NB4 (cell line): ENCODE measurements around the gene BTBD16.

ENCODE experiments used
- DNase-seq: peaks from one replicate; pipeline ENCODE4 v3.0.0; 2010; ENCODE audit warnings: low read depth
- H3K4me3 ChIP-seq: one replicate; pipeline ENCODE4 v1.5.1; 2011; ENCODE audit warnings: mild to moderate bottlenecking, low read depth, low read length, moderate library complexity
- MAX ChIP-seq: IDR thresholded peaks from 2 replicates; pipeline ENCODE4 v1.6.1; 2011; ENCODE audit warnings: low read depth, low read length
- MYC ChIP-seq: IDR thresholded peaks from 2 replicates; pipeline ENCODE4 v1.6.1; 2011; ENCODE audit warnings: low read depth, low read length
- POLR2A ChIP-seq: IDR thresholded peaks from 2 replicates; pipeline ENCODE4 v1.6.1; 2011; ENCODE audit warnings: mild to moderate bottlenecking; ENCODE audit not compliant: insufficient read length; ENCODE audit errors: extremely low read depth
- TF ChIP-seq, protein P1 (sequence below): IDR thresholded peaks from one replicate; pipeline ENCODE4 v1.5.1; 2012; ENCODE audit warnings: low read depth, low read length

Gene BTBD16

GRCh38 chr10:122346326-122346950 is 75.3 kb downstream of the BTBD16 start:
- no peak overlapping the region for H3K4me3 ChIP-seq
- TF ChIP-seq MAX (no peak), MYC (no peak), POLR2A (no peak)
- TF ChIP-seq, protein P1, sequence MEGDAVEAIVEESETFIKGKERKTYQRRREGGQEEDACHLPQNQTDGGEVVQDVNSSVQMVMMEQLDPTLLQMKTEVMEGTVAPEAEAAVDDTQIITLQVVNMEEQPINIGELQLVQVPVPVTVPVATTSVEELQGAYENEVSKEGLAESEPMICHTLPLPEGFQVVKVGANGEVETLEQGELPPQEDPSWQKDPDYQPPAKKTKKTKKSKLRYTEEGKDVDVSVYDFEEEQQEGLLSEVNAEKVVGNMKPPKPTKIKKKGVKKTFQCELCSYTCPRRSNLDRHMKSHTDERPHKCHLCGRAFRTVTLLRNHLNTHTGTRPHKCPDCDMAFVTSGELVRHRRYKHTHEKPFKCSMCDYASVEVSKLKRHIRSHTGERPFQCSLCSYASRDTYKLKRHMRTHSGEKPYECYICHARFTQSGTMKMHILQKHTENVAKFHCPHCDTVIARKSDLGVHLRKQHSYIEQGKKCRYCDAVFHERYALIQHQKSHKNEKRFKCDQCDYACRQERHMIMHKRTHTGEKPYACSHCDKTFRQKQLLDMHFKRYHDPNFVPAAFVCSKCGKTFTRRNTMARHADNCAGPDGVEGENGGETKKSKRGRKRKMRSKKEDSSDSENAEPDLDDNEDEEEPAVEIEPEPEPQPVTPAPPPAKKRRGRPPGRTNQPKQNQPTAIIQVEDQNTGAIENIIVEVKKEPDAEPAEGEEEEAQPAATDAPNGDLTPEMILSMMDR, result no peak
- no peak for DNase-seq

GRCh38 chr10:122347170-122347841 is 76.2 kb downstream of the BTBD16 start:
- DNase-seq, result no peak
- no peak for TF ChIP-seq MYC
- TF ChIP-seq POLR2A, result no peak
- TF ChIP-seq, protein P1, result no peak
- no peak for TF ChIP-seq MAX
- H3K4me3 ChIP-seq, result no peak overlapping the region

DNA sequence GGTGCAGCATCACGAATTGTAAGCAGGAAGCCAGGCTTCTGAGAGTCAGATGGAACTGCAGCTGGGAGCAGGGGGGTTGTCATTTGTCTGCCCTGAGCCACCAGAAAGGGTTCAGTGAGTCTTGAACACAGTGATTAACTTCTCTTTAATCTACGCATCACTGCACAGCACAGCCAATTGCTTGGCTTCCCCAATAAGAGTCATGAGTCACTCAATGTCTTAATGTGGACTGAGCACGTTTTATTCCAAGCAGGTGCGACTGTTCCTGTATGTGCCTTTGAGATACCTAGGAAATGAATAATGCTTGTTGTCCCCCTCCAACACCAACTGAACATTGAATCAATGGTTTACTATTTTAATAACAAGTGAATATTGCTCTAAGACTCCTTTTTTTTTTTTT is 77.4 kb downstream of the BTBD16 start:
- TF ChIP-seq POLR2A (no peak), MYC (no peak)
- no peak overlapping the region for H3K4me3 ChIP-seq
- DNase-seq, result no peak

DNA sequence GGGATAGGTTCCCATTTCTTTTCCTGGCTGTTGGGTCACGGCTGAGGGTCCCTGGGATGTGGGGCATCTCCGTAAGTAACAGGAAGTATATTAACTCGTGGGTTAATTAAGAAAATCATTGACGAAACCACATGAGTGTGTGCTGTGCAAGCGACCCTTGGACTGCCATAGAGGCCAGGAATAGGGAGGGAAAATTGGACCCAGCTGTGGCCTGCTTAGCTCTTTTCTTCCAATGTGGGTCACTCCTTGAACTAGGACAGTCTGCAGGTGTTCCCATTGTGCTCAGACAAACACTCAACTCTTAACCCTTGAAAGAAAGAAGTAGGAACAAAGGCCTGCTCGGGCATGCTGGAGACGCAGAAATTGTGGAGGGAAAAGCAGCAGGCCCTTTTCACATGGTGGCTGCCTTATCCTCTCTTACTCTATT is 77.9 kb downstream of the BTBD16 start:
- H3K4me3 ChIP-seq, result no peak overlapping the region
- no peak for DNase-seq
- TF ChIP-seq MAX (no peak), POLR2A (no peak), MYC (no peak)
- TF ChIP-seq, protein P1, result no peak

DNA sequence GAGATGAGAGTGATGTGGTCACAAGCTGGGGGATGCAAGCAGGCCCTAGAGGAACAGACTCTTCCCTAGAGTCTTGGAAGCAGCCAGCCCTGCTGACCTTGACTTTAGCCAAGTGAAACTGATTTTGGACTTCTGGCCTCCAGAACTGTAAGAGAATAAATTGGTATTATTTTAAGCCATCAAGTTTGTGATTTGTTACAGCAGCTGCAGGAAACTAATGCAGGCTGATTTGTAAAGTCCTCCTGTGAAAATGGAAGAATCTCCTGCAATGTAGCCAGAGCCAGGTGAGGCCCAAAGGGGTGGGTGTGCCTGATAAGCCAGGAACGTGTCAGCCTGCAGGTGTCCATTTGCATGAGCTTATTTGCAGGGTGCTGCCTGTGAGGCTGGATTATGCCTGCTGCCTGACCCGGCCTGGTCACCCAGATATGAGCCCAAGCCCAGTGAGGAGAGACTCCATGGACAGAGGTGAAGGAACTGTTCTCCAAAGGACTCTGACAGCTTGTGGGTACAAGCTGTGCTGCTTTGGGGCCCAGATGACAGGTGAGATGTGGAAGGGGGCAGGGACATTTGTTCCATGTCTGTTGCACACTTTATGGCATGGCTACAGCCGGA is 78.8 kb downstream of the BTBD16 start:
- DNase-seq, result no peak
- no peak for TF ChIP-seq MYC
- no peak for TF ChIP-seq POLR2A
- no peak for TF ChIP-seq MAX
- TF ChIP-seq, protein P1, result no peak
- no peak overlapping the region for H3K4me3 ChIP-seq

DNA sequence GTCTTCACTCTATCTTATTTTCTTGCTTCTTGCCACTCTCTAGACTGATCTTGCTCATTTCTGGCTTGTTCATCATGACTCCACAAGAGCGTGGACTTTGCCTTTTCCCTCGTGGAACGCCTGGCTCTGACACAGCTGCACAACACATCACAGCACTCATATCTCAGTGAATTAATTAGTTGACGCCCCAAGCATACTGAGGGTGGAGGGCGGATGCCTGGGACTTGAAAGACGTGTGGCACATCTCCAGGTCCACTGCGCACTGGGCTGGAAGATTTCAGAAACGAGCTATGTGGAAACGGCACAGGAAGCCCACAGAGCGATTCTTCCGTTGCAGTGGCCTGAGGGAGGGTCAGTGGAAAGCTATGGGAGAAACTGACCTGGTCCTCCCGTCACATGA is 79.8 kb downstream of the BTBD16 start:
- H3K4me3 ChIP-seq, result no peak overlapping the region
- TF ChIP-seq, protein P1, result no peak
- TF ChIP-seq POLR2A (no peak), MAX (no peak), MYC (no peak)
- no peak for DNase-seq
